OCI-LY3 (cell line): ENCODE measurements around the gene EIF4E3.
A peak's percentile ranks its signal among the peaks of the same experiment; 100 is the strongest.

Experiments
- EZH2phosphoT487 ChIP-seq: fragments of 200-600 bp; shearing (Covaris generic); IDR thresholded peaks from 2 replicates; pipeline ENCODE4 v1.6.1; 2018; ENCODE audit warnings: antibody characterized with exemption, mixed run types, low read depth
- TF ChIP-seq, protein P1 (sequence below): fragments of 200-600, 300-600 bp; sonication (generic); IDR thresholded peaks from 2 replicates; pipeline ENCODE4 v1.5.1; 2014; ENCODE audit warnings: antibody characterized with exemption, low read length, low read depth

DNA sequence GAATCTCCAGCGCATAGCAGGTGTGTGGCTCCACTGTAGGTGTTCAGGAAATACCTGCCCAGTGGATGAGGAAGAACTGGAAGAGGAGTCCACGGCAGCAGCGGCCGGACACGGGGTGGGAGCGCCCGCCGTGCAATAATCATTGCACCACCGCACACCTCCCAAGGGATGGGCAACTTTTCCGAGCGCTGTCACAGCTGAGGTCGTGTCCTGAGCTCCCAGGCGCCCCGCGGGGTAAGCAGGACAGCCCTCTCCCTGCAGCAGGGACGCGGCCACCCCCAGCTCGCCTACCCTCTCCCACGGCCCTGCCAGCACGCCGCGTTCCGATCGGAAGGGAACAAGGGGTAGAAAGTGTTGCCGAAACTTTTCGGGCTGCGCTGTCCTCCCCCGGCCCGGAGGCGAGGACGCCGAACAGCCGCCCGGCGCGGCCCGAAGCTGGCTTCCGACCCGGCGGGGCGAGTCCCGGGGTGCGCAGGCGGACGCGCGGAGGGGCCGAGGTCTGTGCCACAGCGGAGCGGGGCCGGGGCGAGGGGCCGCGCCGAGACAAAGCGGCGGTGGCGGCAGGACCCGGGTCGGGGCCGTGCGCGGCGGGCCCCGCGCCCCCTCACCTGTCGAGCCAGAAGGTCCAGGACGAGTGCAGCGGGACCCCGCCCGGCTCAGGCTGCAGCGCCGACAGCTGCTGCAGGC is 475 bp downstream of the EIF4E3 start:
- TF ChIP-seq, protein P1, sequence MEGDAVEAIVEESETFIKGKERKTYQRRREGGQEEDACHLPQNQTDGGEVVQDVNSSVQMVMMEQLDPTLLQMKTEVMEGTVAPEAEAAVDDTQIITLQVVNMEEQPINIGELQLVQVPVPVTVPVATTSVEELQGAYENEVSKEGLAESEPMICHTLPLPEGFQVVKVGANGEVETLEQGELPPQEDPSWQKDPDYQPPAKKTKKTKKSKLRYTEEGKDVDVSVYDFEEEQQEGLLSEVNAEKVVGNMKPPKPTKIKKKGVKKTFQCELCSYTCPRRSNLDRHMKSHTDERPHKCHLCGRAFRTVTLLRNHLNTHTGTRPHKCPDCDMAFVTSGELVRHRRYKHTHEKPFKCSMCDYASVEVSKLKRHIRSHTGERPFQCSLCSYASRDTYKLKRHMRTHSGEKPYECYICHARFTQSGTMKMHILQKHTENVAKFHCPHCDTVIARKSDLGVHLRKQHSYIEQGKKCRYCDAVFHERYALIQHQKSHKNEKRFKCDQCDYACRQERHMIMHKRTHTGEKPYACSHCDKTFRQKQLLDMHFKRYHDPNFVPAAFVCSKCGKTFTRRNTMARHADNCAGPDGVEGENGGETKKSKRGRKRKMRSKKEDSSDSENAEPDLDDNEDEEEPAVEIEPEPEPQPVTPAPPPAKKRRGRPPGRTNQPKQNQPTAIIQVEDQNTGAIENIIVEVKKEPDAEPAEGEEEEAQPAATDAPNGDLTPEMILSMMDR = no peak
- 0 out of 2 replicates have a peak, but pooled peaks have one; percentile 17 for TF ChIP-seq EZH2phosphoT487
